HK-2 (cell line): Measurements from ENCODE around the gene NOL4L.

Experiments used
- DNase-seq: peaks from one replicate; pipeline ENCODE4 v3.0.0-alpha.2; 2018; ENCODE audit not compliant: unreplicated experiment

The NOL4L gene

GRCh38 chr20:32613192-32614053 is 28.3 kb upstream of the NOL4L start:
- DNase-seq = no peak

GRCh38 chr20:32612351-32613191 is 27.4 kb upstream of the NOL4L start:
- DNase-seq = no peak

- no peak for DNase-seq
Measured at GRCh38 chr20:32611868-32612267, 26.7 kb upstream of the NOL4L start.

GRCh38 chr20:32611286-32611685 is 26.2 kb upstream of the NOL4L start:
- no peak for DNase-seq

GRCh38 chr20:32610472-32611218 is 25.5 kb upstream of the NOL4L start:
- no peak for DNase-seq

- no peak for DNase-seq
Measured at GRCh38 chr20:32609993-32610392, 24.9 kb upstream of the NOL4L start.

GRCh38 chr20:32609111-32609773 is 24.1 kb upstream of the NOL4L start:
- no peak for DNase-seq

GRCh38 chr20:32608664-32609015 is 23.5 kb upstream of the NOL4L start:
- DNase-seq = no peak

- DNase-seq = no peak
Measured at GRCh38 chr20:32607727-32608663, 22.9 kb upstream of the NOL4L start.

- DNase-seq = no peak
Measured at GRCh38 chr20:32607324-32607723, 22.2 kb upstream of the NOL4L start.

GRCh38 chr20:32606790-32607189 is 21.7 kb upstream of the NOL4L start:
- no peak for DNase-seq

GRCh38 chr20:32606107-32606506 is 21.0 kb upstream of the NOL4L start:
- DNase-seq = no peak

GRCh38 chr20:32605167-32605656 is 20.1 kb upstream of the NOL4L start:
- DNase-seq = no peak

GRCh38 chr20:32603046-32603726 is 18.1 kb upstream of the NOL4L start:
- no peak for DNase-seq

- no peak for DNase-seq
Measured at GRCh38 chr20:32602273-32602672, 17.1 kb upstream of the NOL4L start.

- DNase-seq = no peak
Measured at GRCh38 chr20:32600681-32601237, 15.6 kb upstream of the NOL4L start.

- no peak for DNase-seq
Measured at GRCh38 chr20:32599783-32600340, 14.7 kb upstream of the NOL4L start.

GRCh38 chr20:32598606-32599005 is 13.5 kb upstream of the NOL4L start:
- no peak for DNase-seq

- DNase-seq = no peak
Measured at GRCh38 chr20:32597714-32598113, 12.6 kb upstream of the NOL4L start.
